RPMI8226 (cell line): Measurements from ENCODE around the gene COX4I1.
"Not testable (repeated sequence)": the region's sequence is repeated elsewhere in the genome, so short reads cannot be mapped to it uniquely, and the experiment has no call there.

Experiments
- DNase-seq: peaks from one replicate; pipeline ENCODE4 v3.0.0-alpha.2; 2015

The COX4I1 gene

DNA sequence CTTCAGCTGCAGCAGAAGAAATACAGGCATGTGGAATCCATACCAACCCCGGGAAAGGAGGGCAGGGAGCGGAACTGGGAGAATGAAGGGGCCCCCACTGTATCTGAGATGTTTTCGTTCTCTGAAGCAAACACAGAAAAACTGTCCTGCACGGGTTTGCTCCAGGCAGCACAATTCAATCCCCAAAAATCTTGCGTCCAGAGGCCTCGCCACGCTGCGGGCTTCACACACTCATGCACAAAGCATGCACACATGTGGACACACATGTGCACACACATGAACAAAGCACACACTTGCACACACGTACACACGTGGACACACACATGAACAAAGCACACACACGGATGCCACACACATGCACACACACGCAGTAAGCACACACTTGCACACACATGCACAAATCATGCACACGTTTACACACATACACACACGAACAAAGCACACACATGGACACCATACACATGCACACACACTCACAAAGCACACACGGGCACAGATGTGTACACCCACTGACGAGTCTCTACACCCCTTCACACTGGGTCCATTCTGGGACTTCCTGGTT, 27.3 kb downstream of the COX4I1 start:
- no peak for DNase-seq

DNA sequence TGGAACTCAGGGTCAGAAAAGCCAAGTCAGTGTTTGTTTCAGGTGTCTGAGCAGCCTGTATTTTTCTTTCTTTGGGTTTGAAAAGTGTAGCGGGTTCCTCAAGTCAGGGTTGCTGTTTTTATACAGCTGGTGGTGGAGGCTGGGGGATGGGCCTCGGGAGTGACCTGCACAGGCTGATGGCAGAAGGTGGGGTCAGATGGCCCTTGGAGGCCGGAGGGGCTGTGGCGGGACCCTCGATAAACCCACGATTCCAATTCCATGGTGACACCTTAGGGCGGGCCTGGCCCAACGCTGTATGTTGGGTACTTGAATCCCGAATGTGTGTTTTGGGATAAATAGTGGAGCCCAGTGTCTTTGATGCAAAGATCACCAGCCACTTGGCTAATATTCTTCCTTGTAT, 28.7 kb downstream of the COX4I1 start:
- DNase-seq, result no peak

DNA sequence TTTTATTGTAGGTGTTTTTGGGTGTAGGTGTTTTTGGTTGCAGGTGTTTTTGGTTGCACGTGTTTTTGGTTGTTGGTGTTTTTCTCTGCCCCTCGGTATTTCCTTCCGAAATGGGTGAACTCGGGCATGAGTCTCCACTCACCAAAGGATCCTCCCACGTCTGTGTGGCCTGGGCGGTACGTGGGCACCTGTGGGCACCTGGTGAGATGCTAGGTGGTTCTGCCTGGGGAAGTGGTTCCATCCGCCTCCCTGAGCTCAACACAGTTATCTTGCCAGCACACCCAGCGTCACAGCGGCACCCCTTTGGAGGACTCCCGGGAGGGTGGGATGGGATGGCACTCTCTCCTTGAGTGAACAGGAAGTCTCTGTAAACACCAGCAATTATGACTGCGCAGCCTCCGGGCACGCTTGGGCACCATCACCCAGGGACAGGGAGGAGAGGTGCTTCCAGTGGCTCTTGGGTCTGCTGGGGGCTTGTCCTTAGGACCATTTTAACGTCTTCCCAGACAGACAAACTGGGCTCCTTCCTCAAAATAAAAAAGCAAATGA, 29.8 kb downstream of the COX4I1 start:
- no peak for DNase-seq

DNA sequence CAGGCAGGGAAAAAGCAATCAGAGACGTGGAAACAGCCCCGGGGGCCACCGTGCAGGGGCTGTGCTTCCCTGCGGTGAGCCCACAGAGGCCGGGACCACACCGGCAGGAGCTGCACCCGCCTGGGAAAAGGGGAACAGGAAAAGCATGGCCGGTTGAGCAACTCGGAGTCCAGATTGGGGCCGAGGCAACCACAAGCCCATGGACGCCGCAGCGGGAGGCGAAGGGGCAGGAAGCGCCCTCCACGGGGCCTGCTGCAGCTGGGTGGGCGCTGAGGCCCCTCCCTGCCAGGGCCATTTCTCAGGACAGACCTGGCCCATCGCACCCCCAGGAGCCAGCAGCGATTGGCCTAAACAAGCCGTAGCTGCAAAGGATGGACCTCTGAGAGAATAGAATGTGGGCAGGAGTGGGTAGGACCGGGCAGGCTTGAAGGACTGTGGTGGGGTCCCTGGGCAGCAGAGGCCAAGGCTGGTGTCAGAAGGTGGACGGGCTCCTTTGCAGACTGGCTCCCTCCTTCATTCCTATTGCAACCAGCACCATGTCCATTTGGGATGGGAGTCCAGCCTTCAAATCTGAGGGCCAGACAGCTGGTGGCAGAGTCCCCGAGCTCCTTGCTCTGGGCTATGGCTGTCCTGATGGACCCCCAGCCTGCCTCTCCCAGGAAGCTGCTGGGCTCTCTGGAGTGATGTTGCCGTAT, 30.4 kb downstream of the COX4I1 start:
- no peak for DNase-seq

DNA sequence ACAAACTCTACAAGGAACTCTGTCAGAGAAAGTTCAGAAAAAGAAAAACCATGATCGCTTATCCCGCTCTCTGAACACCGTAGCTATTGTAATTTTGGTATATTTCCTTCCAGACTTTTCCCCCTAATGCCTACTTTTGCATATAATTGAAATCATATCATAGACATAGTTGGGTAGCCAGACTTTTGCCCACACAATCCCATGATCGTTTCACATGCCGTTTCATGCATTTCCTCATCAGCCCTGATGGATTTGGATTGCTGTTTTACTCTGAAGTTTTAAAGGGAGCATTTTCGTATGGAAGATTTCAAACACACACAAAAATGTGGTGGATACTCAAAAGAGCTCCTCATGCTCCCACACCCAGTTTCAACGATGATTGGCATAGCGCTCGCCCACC, 31.3 kb downstream of the COX4I1 start:
- DNase-seq, result no peak

DNA sequence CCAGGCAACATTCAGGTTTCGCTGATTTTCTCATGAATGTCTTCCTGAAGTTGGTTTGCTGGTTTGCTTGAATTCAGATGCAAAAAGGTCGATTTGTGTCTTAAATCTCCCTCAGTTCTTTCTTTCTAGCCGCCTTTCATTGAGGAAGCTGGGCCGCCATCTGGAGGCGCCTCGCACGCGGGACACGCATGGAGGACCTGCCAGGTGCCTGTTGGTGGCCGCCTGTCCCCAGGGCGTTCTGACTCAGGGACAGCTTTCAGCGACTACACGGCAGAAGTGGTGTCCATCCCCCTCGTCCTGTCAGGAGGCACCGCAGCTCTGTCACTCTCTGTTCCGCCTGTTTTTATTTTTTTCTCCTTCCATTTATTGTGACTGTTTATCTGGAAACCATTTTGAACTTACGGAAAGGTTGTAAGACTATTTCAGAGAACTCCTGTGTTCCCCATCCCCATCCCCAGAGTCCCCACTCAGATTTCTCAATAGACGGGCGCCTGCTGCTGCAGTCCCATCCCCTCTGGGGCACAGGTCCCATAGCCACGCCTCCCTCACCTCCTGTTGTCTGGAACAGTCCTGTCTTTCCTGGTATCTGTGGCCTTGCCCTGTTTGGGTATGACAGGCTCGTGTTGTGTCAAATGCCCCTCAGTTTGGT, 33.2 kb downstream of the COX4I1 start:
- DNase-seq, result no peak

DNA sequence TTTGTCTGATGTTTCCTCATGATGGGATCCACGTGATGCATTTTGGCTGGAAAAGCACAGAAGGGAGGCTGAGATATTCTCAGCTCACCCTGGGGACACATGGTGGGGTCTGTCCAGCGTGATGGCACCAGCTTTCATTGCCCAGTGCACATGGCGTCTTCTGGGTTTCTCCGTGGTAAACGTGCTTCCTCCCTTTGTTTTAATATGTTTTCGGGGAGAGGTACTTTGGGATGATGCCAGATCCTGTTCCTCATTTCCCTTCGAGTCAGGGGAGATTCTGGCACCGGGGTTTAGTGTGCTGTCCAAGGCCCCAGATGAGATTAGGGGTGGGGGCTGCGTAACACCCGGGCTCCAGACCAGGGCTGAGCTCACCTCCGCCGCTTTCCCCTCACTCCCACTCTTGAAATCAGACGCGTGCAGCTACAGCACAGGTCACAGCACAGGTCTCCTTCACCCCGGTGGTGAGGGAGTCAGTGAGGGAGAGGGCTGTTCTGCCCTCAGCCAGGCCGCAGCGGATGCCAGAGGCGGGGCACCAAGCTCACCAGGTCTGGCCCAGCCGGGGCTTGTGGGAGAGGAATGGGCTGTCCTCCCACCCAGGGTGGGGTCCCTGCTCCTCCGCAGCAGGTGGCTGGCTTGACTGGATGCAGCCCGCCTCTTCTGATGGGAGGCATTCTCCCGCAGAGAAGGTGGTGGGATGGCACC, 33.9 kb downstream of the COX4I1 start:
- DNase-seq, result no peak

DNA sequence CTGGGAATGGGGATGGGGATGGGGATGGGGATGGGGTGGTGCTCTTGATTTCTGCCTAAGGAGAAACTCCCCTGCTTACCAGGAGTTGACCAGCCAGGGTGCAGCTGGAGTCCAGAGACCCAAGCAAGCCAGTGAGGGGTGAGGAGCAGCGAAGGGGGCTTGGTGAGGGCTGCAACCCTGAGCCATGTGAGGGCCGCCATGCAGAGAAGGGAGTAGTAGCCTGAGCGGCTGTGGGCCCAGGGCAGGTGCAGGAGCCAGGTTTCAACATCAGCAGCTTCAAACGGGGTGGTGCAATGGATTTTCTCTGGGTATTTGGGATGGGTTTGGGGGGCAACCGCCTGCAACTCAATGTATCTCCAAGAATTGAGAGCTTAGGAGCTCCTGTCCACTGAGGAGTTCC, 35.2 kb downstream of the COX4I1 start:
- DNase-seq, result no peak

DNA sequence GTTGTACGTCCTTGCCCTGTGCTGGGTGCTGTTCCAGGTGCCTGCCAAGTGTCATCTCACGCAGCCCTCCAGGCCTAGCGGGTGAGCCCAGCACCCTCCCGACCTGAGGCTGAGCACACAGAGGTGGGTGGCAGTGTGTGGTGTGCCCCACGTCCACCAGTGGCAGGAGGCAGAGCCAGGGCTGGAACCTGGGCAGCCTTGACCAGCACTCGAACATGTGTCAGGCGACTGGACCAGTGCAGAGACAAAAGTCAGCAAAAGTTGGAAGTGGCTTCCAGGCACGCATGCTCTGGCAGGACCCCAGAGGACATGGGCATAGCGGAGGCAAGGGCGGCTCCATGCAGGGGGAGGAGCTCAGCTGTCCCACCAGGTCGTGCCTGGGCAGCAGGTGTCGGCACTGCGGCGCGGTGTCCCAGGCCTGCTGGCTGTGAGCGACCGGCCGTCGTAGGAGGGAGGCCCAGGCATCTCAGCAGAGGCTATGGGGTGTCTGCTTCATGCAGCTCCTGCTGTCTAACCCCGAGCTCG, 35.8 kb downstream of the COX4I1 start:
- DNase-seq, result no peak

DNA sequence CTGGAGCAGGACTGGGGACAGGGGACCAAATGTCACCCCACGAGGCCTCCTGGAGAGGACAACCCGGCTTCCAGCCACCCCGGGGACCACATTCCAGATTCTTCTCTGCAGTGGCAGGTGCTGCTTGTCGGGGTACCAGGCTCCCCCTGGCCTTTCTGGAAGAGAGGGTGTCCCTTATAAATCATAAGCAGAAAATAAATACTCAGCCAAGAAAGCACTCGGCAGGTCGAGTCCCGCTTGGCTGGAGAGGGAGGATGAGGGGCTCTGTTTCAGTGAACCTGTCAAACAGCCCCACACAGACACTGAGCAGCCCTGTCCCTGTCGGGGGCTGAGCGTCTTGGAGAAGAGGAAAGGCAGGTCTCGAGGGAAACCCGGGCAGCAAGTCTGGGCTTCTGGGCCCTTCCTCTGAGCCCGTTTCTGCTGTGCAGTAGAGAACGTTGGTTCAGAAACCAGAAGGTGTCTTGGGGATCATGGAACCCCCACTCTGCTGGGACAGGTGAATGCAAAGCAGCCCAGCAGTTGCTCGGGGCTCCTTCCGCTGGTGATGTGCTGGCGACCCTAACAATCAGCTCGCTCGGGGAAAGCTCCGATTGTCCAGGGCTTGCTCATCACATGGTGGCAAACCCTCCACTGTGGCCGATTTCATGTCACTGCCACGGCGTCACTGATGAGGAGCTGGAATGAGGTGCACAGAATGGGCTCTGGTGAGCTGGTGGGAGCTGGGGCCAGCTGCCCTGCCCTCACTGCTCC, 36.6 kb downstream of the COX4I1 start:
- no peak for DNase-seq

DNA sequence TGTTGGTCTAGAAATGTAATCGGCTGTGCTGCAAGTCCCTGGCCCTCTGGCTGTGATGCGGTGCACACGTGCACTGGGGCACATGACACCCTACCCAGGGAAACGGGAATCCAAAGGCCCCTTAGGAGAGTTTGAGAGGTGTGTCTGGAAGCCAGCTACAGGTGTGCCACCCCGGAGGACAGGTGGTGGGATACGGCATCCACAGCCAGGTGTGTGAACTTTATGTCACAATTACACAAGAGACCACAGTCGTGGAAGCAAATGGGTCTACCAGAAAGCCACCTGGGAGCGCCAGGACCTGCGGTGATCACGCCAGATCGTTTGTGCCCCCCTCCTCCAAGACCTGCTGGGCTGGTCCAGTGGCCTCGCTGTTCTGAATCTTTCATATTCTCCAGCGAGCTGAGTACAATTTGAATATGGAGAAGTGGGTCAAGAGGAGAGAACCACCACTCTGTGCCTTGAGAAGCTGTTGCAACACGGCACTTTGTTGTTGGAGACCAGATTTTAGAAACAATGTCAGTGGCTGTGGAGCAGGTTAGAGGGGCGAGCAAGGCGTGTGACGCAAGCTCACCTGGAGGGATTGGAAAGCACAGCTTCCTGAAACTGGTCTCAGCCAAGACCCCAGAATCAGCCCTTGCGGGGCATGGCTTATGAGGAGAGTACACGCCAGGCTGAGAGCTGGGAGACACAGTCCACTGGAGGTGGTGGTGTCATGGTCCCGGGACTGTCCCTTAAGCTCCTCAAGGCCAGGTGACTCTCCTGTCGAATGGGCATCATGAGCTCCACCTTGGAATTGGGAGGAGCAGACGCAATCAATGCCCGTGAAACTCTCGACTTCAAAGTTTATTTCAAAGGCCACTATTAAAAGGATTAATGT, 37.4 kb downstream of the COX4I1 start:
- no peak for DNase-seq

DNA sequence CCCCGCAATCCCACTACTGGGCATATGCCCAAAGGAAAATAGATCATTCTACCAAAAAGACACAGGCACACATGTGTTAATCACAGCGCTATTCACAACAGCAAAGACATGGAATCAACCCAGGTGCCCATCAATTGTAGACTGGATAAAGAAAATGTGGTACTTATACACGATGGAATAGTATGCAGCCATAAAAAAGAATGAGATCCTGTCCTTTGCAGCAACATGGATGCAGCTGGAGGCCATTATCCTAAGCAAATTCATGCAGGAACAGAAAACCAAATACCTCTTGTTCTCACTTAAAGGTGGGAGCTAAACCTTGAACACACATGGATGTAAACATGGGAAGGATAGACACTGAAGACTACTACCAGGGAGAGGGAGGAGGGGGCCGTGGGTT, 38.2 kb downstream of the COX4I1 start:
- DNase-seq, result not testable (repeated sequence)

DNA sequence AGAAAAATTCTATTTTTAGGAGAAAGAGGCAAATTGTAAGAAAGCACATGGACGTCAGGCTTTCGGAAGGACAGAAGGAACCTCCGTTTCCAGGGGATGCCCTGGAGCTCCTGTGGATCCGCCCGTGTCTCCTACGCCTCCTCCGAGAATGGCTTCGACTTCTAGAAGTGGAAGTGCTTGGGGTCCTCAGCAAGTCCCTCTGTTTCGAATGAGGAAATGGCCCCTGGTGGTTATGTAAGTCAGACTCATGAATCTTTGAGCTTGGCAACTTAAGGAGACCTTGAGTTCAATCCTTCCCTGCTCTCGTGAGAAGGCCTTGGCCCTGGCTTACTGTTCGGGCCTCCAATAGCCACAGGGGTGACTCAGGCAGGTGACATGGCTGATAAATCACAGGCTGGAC, 38.9 kb downstream of the COX4I1 start:
- DNase-seq, result no peak

DNA sequence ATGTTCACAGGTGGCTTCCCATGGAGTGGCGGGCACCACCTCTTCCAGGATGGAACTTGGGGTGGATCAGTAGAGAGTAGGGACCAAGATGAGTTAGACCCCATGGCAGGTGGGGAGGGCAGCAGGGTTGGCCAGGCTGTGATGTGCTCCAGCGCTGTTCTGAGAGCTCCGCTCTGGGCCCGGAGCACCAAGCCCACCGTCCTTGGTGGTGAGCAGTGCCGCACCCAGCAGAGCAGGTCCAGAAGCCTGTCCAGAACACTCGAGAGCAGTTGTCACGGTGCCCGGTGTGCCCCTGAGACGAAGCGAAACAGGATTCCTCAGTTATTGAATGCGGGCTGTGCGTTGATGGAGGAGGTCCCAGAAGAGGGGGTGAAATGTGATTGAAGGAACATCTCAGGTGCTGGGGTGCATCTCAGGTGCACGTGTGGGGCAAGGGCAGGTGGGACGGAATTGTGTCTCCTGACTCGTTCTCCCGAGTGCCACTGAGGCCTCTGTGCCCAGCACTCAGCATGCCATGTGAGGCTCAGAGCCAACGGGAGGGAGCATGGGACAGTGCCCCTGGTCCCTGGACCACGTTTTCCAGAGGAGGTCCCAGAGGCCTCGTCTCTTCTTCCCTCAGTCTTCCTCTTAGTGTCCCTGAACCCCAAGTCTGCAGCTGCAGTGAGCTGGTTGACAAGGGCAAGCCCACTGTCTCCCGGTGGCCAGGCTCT, 39.5 kb downstream of the COX4I1 start:
- no peak for DNase-seq

DNA sequence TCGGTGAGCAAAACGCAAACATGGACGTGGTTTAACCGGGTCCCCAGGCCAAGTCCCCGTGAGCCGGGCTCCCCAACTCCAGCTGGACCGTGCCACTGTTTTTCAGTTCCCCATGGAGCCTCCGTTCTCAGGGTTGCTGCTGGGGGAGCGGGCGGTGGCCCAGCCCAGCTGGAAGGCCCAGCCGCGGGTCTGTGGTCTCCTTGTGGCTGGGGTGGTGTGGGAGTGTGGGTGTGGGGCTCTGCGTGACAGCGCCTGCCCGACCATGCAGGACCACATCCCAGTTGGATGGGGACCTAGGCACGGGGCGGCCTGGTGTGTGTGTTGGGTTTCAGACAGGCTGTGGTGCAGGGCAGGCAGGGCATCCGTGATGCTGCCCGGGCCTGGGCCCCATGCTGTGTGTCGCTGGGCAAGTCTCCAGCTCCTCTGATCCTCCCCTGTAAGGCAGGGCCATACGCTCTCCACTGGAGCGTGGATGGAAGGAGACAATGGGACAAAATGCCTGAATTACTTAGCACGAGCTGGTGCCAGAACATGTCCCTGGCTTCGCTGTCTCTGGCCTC, 40.3 kb downstream of the COX4I1 start:
- DNase-seq, result no peak

DNA sequence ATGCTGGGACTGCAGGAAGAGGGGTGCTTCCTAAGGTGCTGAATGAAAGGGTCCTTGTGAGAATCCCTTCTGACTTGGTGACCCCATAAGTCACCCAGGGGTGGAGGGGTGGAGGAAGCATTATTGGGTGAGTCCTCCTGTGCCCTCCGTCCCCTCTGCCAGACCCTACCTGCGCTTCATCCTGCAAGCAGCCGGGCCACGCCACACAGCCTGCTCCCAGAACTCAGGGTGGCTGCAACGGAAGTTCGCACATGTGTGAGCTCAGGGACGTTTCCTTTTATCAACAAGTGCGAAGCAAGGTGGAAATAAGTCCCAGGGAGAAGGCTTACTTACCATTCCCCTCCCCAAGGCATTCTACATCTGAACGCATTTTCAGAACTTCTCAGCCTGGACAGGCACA, 40.9 kb downstream of the COX4I1 start:
- no peak for DNase-seq

DNA sequence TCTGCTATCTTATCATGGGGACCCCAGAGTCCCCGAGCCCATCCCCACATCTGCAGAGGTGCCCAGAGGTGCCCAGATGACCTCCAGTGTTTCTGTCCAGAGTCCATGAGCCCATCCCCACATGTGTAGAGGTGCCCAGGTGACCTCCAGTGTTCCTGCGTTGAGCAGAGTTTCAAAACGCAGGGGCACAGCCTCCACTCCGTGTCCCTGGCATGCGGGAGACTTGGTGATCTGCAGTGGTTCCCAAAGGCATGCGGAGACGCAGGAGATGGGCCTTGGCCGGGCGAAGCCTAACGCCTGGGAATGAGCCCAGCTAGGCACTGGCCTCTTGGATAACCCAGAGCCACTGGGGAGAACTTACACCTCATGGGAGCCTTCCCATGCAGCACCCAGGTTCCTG, 41.3 kb downstream of the COX4I1 start:
- no peak for DNase-seq

DNA sequence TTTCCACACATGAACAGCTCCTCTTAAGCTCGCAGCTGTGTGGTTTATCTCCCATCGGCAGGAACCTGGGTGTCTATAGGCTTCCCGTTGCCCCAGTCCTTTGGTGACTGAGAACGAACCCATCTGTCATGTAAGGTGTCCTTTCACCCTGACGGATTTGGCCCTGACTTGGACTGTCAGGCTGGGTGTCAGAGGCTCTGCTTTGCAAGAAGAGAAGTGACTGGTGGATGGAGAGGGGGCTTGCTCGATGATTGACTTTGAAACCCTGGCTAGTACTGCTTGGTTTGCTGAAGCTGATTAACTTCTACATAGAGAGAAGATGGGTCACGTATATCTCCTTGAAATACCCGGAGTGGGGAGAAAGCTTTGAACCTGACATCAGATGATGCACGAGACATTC, 42.9 kb downstream of the COX4I1 start:
- no peak for DNase-seq

DNA sequence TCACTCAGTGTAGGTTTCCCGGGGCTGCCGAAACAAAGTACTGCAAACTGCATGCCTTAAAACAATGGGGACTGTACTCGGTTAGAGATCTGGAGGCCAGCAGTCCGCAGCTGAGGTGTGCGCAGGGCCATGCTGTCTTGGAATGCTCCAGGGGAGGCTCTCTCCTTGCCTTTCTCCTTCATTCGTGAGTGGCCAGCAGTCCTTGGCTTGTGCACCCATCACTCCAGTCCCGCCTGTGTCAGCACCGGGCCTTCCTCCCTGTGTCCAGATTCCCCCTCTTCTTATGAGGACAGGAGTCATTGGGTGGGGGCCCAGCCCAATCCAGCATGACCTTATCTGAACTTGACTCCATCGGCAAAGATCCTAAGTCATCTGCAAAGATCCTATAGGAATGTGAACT, 43.4 kb downstream of the COX4I1 start:
- no peak for DNase-seq

DNA sequence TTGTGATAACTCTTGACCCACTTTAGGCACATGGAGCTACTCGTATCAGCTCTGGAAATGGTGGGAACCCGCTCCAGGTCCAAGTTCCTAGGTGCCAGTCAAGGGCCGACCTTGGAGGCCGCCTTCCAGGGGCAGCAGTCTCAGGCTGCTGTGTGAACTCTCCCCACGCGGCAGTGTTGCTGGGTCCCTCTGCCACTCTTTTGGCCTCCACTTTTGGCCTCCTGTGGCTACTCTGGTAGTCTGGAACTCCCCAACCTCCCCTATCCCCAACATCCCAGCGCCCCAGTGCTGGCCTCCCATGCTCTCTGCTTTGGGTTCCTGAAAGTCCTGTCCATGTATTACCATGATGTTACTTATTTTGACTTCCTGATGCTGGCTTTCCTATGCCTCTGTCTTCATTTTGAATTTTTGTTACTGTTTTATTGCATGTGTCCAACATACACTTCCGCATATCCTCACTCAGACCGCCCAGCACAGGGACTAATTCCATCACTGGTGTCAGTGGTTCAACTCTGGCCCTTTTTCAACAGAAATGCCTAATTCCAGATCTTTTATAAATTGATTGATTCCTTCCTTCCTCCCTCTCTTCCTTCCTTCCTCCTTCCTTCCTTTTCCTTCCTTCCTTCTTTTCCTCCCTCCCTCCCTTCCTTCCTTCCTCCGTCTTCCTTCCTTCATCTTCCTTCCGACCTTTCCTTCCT, 44.1 kb downstream of the COX4I1 start:
- no peak for DNase-seq
